A549 (cell line): ENCODE measurements around the gene SYNE3. TPM values are rescaled to one million over a fixed set of nuclear protein-coding genes. Genes with fewer than 3 reads are reported as not detected.

Experiments used
- ATAC-seq, 2 experiments: fragments of 200-7000 bp in 1 of 2; fragments of >200 bp in 1 of 2; cut with Nextera tagmentation in 1 of 2; cut with Tn5 transposase in 1 of 2; 3 replicates each; pipeline versions ENCODE4 v1.8.0 to v1.9.1; 2018 to 2020; ENCODE audit warnings: mild to moderate bottlenecking in 1 of 2, moderate library complexity in 1 of 2
- CTCF ChIA-PET: fragments of 300-600 bp; sonication (Branson Sonifier 250); formaldehyde crosslinking; extraction: SDS; loops from one replicate; lab custom pipeline; 2021; ENCODE audit warnings: antibody characterized with exemption, inconsistent platforms; lab: Yijun Ruan, JAX
- POLR2A ChIA-PET: fragments of 350-600 bp; formaldehyde crosslinking; extraction: SDS; loops from one replicate; lab custom pipeline; 2021; ENCODE audit warnings: antibody characterized with exemption, inconsistent platforms; lab: Yijun Ruan, JAX
- DNase-seq, 2 experiments: peaks; one replicate each; pipeline versions ENCODE4 v3.0.0 to v3.0.0-alpha.2; 2011 to 2016; ENCODE audit warnings: low read depth in 1 of 2, low spot score in 1 of 2
- FAIRE-seq: peaks from 2 replicates; lab custom pipeline; 2011; peaks lifted over from hg19 to GRCh38; lab: Jason Lieb, UNC
- H3K27ac ChIP-seq, 2 experiments: fragments of >200 bp; sonication (Bioruptor Twin); formaldehyde crosslinking; 3 replicates each; pipeline ENCODE4 v1.5.1; 2016 to 2017
- H3K4me1 ChIP-seq: fragments of >200 bp; sonication (Bioruptor Twin); formaldehyde crosslinking; 3 replicates; pipeline ENCODE4 v1.6.1; 2016
- H3K4me2 ChIP-seq: fragments of >200 bp; sonication (Bioruptor Twin); formaldehyde crosslinking; 3 replicates; pipeline ENCODE4 v1.6.1; 2016
- H3K4me3 ChIP-seq: fragments of >200 bp; sonication (Bioruptor Twin); formaldehyde crosslinking; 3 replicates; pipeline ENCODE4 v1.5.1; 2016
- H3K9me3 ChIP-seq: fragments of >200 bp; sonication (Bioruptor Twin); formaldehyde crosslinking; 3 replicates; pipeline ENCODE4 v1.6.1; 2016
- CBX2 ChIP-seq: fragments of 200-600 bp; sonication (generic); IDR thresholded peaks from 2 replicates; pipeline ENCODE4 v1.6.1; 2016; ENCODE audit warnings: low read depth, mild to moderate bottlenecking, borderline replicate concordance
- CHD4 ChIP-seq: fragments of 200-600 bp; sonication (generic); IDR thresholded peaks from 2 replicates; pipeline ENCODE4 v1.6.1; 2016; ENCODE audit warnings: antibody characterized with exemption, mild to moderate bottlenecking, borderline replicate concordance
- EHF ChIP-seq: fragments of 250-450 bp; sonication (Bioruptor Pico); IDR thresholded peaks from 2 replicates; pipeline ENCODE4 v1.5.0; 2020; ENCODE audit warnings: mild to moderate bottlenecking
- EHMT2 ChIP-seq: fragments of 200-600 bp; sonication (generic); IDR thresholded peaks from 2 replicates; pipeline ENCODE4 v1.6.1; 2016; ENCODE audit warnings: antibody characterized with exemption, low read depth, mild to moderate bottlenecking, moderate library complexity
- EP300 ChIP-seq, 2 experiments: fragments of >200 bp; sonication (Bioruptor Twin); formaldehyde crosslinking; IDR thresholded peaks; 2 replicates in 1 of 2; 3 replicates in 1 of 2; pipeline ENCODE4 v1.6.1; 2016 to 2017
- GATA3 ChIP-seq: IDR thresholded peaks from 2 replicates; pipeline ENCODE4 v1.6.1; 2012; ENCODE audit warnings: borderline replicate concordance
- JUNB ChIP-seq: fragments of >200 bp; sonication (Bioruptor Twin); formaldehyde crosslinking; IDR thresholded peaks from 2 replicates; pipeline ENCODE4 v1.6.1; 2016
- KDM1A ChIP-seq: fragments of 200-600 bp; sonication (generic); IDR thresholded peaks from 2 replicates; pipeline ENCODE4 v1.6.1; 2016; ENCODE audit warnings: low read depth, mild to moderate bottlenecking
- MAZ ChIP-seq: fragments of 150-350 bp; IDR thresholded peaks from 2 replicates; pipeline ENCODE4 v1.6.1; 2014; ENCODE audit warnings: antibody characterized with exemption, low read depth, low read length, borderline replicate concordance
- NFE2L2 ChIP-seq: fragments of 150-350 bp; conservative IDR thresholded peaks from 2 replicates; pipeline ENCODE4 v1.6.1; 2014; ENCODE audit warnings: low read length
- POLR2A ChIP-seq: IDR thresholded peaks from 2 replicates; pipeline ENCODE4 v1.6.1; 2012; ENCODE audit warnings: mild to moderate bottlenecking, low read length
- POLR2AphosphoS2 ChIP-seq: conservative IDR thresholded peaks from 2 replicates; pipeline ENCODE4 v1.6.1; 2012; ENCODE audit warnings: low read length, improper control_type of control experiment, inconsistent platforms
- RAD21 ChIP-seq, 2 experiments: fragments of >200 bp in 1 of 2; sonication (Bioruptor Twin) in 1 of 2; formaldehyde crosslinking in 1 of 2; IDR thresholded peaks in 1 of 2; conservative IDR thresholded peaks in 1 of 2; 2 replicates in 1 of 2; 3 replicates in 1 of 2; pipeline ENCODE4 v1.6.1; 2012 to 2018; ENCODE audit warnings: inconsistent platforms in 1 of 2
- RFX5 ChIP-seq: fragments of 450-650 bp; IDR thresholded peaks from 2 replicates; pipeline ENCODE4 v1.7.1; 2014; ENCODE audit warnings: antibody characterized with exemption, mild to moderate bottlenecking, moderate library complexity
- SMC3 ChIP-seq: fragments of >200 bp; sonication (Bioruptor Twin); formaldehyde crosslinking; IDR thresholded peaks from 3 replicates; pipeline ENCODE4 v1.6.1; 2018; ENCODE audit warnings: inconsistent platforms
- TFCP2L1 ChIP-seq: fragments of 250-450 bp; sonication (Bioruptor Pico); IDR thresholded peaks from 2 replicates; pipeline ENCODE4 v1.5.0; 2021; ENCODE audit warnings: mild to moderate bottlenecking
- ZFP36 ChIP-seq: fragments of 450-650 bp; IDR thresholded peaks from 2 replicates; pipeline ENCODE4 v1.6.1; 2014; ENCODE audit warnings: borderline replicate concordance; ENCODE audit not compliant: partially characterized antibody
- ZSCAN20 ChIP-seq: fragments of 250-450 bp; sonication (Bioruptor Pico); IDR thresholded peaks from 2 replicates; pipeline ENCODE4 v1.8.0; 2022; ENCODE audit warnings: mild to moderate bottlenecking, moderate library complexity
- WGBS: methylation state at CpG from one replicate; pipeline ENCODE4 v1.1.6; 2017; ENCODE audit errors: missing lambda C conversion rate; 5-methylcytosine and 5-hydroxymethylcytosine counted together
- polyA plus RNA-seq, 4 experiments: library from polyadenylated mRNA; depleted of rRNA in 3 of 4; stranded (reverse); fragments of >200 nt; fragmentation: RNase III in 1 of 4; extraction: RNeasy Plus Mini Kit Qiagen cat#74134 plus additional on column Dnase treatment in 1 of 4; gene quantifications; 2 replicates in 3 of 4; 3 replicates in 1 of 4; pipeline ENCODE4 v1.2.3, GENCODE V29; 2011 to 2017
- TF ChIP-seq, protein P1 (sequence below): fragments of >200 bp; sonication (Bioruptor Twin); formaldehyde crosslinking; IDR thresholded peaks from 2 replicates; pipeline ENCODE4 v1.6.1; 2016
- TF ChIP-seq, protein P2 (sequence below): fragments of 150-350 bp; IDR thresholded peaks from 2 replicates; pipeline ENCODE4 v1.6.1; 2014; ENCODE audit warnings: low read depth, mild to moderate bottlenecking, low read length
- TF ChIP-seq, protein P3 (sequence below): fragments of >200 bp; sonication (Bioruptor Twin); formaldehyde crosslinking; IDR thresholded peaks from 3 replicates; pipeline ENCODE4 v1.5.1; 2016

Gene SYNE3
- polyA plus RNA-seq, 2 of the 4 experiments (the other 2 are of a cell fraction): 0.05 to 0.08 TPM

DNA sequence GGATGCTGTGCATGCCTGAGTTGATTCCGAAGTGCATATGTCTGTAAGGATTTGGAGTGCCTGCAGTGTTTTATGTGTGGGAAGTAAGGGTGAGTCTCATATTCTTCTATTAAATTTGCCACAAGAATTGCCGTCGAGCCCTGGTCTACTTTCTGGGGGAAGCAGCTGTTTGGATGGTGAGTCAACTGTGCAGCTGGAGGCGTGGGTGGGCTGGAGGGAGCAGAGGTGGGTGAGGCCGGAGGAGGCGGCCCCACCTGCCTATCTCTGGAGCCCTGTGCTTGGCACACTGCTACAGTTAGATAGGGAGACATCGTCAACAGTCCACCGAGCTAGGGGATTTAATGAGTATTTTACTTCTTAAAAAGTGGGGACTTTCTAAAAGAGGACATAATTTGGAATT, 28.1 kb upstream of the SYNE3 start:
- Histone ChIP-seq H3K27ac (no peak overlapping the region), H3K4me2 (no peak overlapping the region), H3K4me1 (peaks cover 16% of the 10 kb centered on the region; the same call in 2 of the 3 replicates), H3K4me3 (no peak overlapping the region), H3K9me3 (0 out of 3 replicates have a peak, but pooled peaks cover 2% of the 10 kb centered on the region)
- FAIRE-seq (no peak), DNase-seq (no peak), ATAC-seq (no peak)
- ChIA-PET POLR2A (no interaction called here), CTCF (interaction anchor here (1.4 to 2.2 kb wide), 2 partner anchors 17 to 450 kb away, joined by 4 to 6 read pairs; no protein-coding TSS in a partner anchor)
- TF ChIP-seq ZSCAN20 (CRISPR knock-in tag) (no peak), GATA3 (no peak), NFE2L2 (no peak), JUNB (no peak), POLR2A (no peak), KDM1A (no peak), CHD4 (no peak)
- TF ChIP-seq, protein P1, sequence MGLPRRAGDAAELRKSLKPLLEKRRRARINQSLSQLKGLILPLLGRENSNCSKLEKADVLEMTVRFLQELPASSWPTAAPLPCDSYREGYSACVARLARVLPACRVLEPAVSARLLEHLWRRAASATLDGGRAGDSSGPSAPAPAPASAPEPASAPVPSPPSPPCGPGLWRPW: no peak
- 87% methylated on average over 8 of the region's 8 CpGs for WGBS

DNA sequence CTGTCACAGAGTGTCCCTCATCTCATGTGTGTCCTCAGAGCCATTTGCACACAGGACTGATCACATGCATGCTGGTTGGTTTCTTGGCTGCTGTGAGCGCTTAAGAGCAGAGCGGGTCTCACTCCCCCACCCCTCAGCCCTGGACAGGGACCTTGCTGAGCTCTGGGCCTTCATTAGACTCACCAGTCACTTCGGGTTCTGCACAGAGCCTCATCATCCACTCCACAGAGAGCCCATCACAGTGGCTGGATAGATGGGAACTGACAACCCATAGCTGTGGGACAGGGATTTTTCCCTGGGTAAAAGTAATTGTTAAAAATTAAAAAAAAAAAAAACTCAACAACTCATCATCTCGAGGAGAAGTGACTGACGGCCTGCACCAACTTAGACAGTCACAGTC, 26.6 kb upstream of the SYNE3 start:
- FAIRE-seq: no peak

DNA sequence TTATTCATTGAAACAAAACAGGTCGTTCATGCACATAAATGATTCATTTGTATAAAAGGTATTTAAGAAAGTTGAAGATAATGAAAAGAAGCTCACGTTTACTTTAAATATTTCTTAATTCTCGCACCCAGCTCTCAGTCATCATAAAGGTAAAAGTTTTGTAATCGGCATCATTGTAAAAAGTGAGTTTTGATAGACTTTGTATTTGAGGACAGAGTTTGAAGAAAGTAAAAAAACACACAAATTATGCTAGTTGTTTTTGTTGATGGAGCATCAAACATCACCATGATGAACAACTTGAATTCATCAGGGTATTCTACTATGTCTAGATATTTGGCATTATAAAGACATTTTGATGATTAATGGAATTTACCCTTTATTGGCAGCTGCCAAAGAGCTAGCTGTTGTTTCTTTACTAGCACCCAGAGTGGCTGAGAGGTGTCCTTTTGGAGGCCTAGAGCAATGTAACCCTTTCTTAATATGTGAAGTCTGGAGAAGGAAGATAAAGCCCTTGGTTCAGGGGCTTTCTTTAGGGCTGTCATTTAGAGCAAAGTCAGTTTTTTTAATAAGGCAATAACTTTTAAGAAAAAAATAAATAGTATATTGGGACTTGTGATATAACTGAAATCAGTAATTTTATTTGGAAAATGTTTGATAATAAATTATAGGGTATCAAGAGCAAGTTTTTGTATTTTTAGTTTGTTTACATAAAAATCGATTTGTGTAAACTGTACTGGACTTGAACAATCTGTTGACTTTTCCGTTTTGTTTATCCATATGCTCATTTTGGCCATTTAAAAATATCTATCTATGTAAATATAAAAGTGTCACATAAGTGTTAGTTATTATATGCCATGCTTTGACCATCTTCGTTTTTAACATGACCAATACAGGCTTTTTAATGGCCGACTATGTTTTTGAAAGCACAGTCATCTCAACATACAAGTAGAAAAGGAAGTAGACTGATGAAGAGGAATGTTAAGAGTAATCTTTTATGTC, 25.8 kb upstream of the SYNE3 start:
- H3K4me3 ChIP-seq: no peak overlapping the region
- POLR2A ChIA-PET: no interaction called here
- FAIRE-seq (no peak), DNase-seq (no peak), ATAC-seq (no peak)
- CTCF ChIA-PET: interaction anchor here (1.5 to 2.2 kb wide), 3 partner anchors 9 to 101 kb away, joined by 4 to 6 read pairs (median 6); no protein-coding TSS in a partner anchor
- H3K4me1 ChIP-seq: peaks cover 13% of the 10 kb centered on the region; the same call in 2 of the 3 replicates
- no peak overlapping the region for H3K4me2 ChIP-seq
- TF ChIP-seq EP300 (IDR thresholded peaks at IDR 0.05) (no peak), SMC3 (no peak), POLR2AphosphoS2 (no peak), ZSCAN20 (CRISPR knock-in tag) (no peak), MAZ (no peak)
- TF ChIP-seq, protein P2, sequence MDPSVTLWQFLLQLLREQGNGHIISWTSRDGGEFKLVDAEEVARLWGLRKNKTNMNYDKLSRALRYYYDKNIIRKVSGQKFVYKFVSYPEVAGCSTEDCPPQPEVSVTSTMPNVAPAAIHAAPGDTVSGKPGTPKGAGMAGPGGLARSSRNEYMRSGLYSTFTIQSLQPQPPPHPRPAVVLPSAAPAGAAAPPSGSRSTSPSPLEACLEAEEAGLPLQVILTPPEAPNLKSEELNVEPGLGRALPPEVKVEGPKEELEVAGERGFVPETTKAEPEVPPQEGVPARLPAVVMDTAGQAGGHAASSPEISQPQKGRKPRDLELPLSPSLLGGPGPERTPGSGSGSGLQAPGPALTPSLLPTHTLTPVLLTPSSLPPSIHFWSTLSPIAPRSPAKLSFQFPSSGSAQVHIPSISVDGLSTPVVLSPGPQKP: no peak
- 81% methylated on average over 8 of the region's 8 CpGs for WGBS
- 0 out of 3 replicates have a peak, but pooled peaks cover 2% of the 10 kb centered on the region for H3K9me3 ChIP-seq
- H3K27ac ChIP-seq: no peak overlapping the region

More for the DNA sequence above, 26.6 kb upstream of the SYNE3 start:
- CTCF ChIA-PET: interaction anchor here (2.2 kb wide), 1 partner anchor 19 kb away, joined by 6 read pairs; no protein-coding TSS in a partner anchor
- WGBS: 89% methylated on average over 5 of the region's 5 CpGs
- Histone ChIP-seq H3K4me1 (peaks cover 16% of the 10 kb centered on the region; the same call in 2 of the 3 replicates), H3K27ac (no peak overlapping the region), H3K4me3 (no peak overlapping the region), H3K9me3 (0 out of 3 replicates have a peak, but pooled peaks cover 2% of the 10 kb centered on the region), H3K4me2 (no peak overlapping the region)
- no peak for DNase-seq
- POLR2A ChIA-PET: no interaction called here
- TF ChIP-seq RFX5: no peak
- TF ChIP-seq RAD21 (conservative IDR thresholded peaks at IDR 0.05 in 1 of 2, IDR thresholded peaks at IDR 0.05 in 1 of 2): no peak
- TF ChIP-seq CBX2: no peak
- TF ChIP-seq EHF (CRISPR knock-in tag): no peak
- no peak for TF ChIP-seq TFCP2L1 (CRISPR knock-in tag)
- TF ChIP-seq ZFP36: no peak
- no peak for TF ChIP-seq GATA3
- TF ChIP-seq, protein P3, sequence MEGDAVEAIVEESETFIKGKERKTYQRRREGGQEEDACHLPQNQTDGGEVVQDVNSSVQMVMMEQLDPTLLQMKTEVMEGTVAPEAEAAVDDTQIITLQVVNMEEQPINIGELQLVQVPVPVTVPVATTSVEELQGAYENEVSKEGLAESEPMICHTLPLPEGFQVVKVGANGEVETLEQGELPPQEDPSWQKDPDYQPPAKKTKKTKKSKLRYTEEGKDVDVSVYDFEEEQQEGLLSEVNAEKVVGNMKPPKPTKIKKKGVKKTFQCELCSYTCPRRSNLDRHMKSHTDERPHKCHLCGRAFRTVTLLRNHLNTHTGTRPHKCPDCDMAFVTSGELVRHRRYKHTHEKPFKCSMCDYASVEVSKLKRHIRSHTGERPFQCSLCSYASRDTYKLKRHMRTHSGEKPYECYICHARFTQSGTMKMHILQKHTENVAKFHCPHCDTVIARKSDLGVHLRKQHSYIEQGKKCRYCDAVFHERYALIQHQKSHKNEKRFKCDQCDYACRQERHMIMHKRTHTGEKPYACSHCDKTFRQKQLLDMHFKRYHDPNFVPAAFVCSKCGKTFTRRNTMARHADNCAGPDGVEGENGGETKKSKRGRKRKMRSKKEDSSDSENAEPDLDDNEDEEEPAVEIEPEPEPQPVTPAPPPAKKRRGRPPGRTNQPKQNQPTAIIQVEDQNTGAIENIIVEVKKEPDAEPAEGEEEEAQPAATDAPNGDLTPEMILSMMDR: no peak
- no peak for TF ChIP-seq EHMT2
- ATAC-seq: no peak
